CD4-positive, CD25-positive, alpha-beta regulatory T cell (primary cell): ENCODE measurements around the gene HMCN1. TPM values are rescaled to one million over a fixed set of nuclear protein-coding genes. Genes with fewer than 3 reads are reported as not detected.
A peak's percentile ranks its signal among the peaks of the same experiment; 100 is the strongest.

Experiments used
- ATAC-seq, 2 donors: fragments of 150-1000 bp; cut with Tn5 transposase; one replicate each; pipeline ENCODE4 v1.10.0; 2021; ENCODE audit warnings: low read depth in 2 of 2, moderate number of reproducible peaks in 2 of 2, moderate library complexity in 1 of 2
- DNase-seq, 3 donors: peaks; one replicate each; pipeline versions ENCODE4 v3.0.0 to v3.0.0-alpha.2; 2012 to 2022; ENCODE audit warnings: mixed read lengths in 1 of 3
- H3K27ac ChIP-seq: one replicate; pipeline ENCODE4 v1.7.0; 2013; ENCODE audit warnings: mild to moderate bottlenecking, low read length; ENCODE audit not compliant: insufficient read depth, poor library complexity, severe bottlenecking
- H3K27me3 ChIP-seq: one replicate; pipeline ENCODE4 v1.7.0; 2013; ENCODE audit warnings: low read length; ENCODE audit not compliant: control insufficient read depth, insufficient read depth
- H3K36me3 ChIP-seq: one replicate; pipeline ENCODE4 v1.7.0; 2013; ENCODE audit warnings: mild to moderate bottlenecking, low read length, moderate library complexity; ENCODE audit not compliant: control insufficient read depth, insufficient read depth
- H3K4me1 ChIP-seq: 2 replicates; pipeline ENCODE4 v1.7.0; 2013; ENCODE audit warnings: mild to moderate bottlenecking, low read length; ENCODE audit not compliant: insufficient read depth, control insufficient read depth, poor library complexity, severe bottlenecking
- H3K4me3 ChIP-seq: one replicate; pipeline ENCODE4 v1.7.0; 2013; ENCODE audit warnings: low read depth, mild to moderate bottlenecking, low read length, moderate library complexity
- H3K9me3 ChIP-seq, 2 experiments: 1 replicate in 1 of 2; 2 replicates in 1 of 2; pipeline ENCODE4 v1.7.0; 2013; ENCODE audit warnings: low read length in 2 of 2, mild to moderate bottlenecking in 1 of 2, moderate library complexity in 1 of 2; ENCODE audit not compliant: control insufficient read depth in 2 of 2
- H3K27ac Mint-ChIP-seq, 3 donors: one replicate each; pipeline ENCODE4 v1.8.0; 2020 to 2022; ENCODE audit warnings: mild to moderate bottlenecking in 3 of 3, mixed read lengths in 3 of 3, moderate library complexity in 2 of 3
- H3K27me3 Mint-ChIP-seq: one replicate; pipeline ENCODE4 v1.8.0; 2022; ENCODE audit warnings: mild to moderate bottlenecking, mixed read lengths
- H3K36me3 Mint-ChIP-seq: one replicate; pipeline ENCODE4 v1.8.0; 2020; ENCODE audit warnings: mixed read lengths
- H3K4me1 Mint-ChIP-seq, 4 donors: one replicate each; pipeline ENCODE4 v1.8.0; 2020 to 2022; ENCODE audit warnings: mixed read lengths in 4 of 4, mild to moderate bottlenecking in 1 of 4
- H3K4me3 Mint-ChIP-seq, 4 donors: one replicate each; pipeline ENCODE4 v1.8.0; 2020 to 2022; ENCODE audit warnings: mild to moderate bottlenecking in 4 of 4, mixed read lengths in 4 of 4, moderate library complexity in 3 of 4
- H3K9me3 Mint-ChIP-seq, 7 donors: one replicate each; pipeline ENCODE4 v1.8.0; 2020 to 2022; ENCODE audit warnings: mixed read lengths in 7 of 7, mild to moderate bottlenecking in 3 of 7, moderate library complexity in 2 of 7
- polyA plus RNA-seq, 4 donors: library from polyadenylated mRNA; unstranded; fragments of 300-500 nt; fragmentation: Illumina TruSeq; gene quantifications; one replicate each; pipeline ENCODE4 v1.2.3, GENCODE V29; 2021
- total RNA-seq: library from RNA; stranded (reverse); gene quantifications from one replicate; pipeline ENCODE4 v1.2.3, GENCODE V29; 2022

The HMCN1 gene
- total and polyA plus RNA-seq, 5 donors from 2014 or later = 0.07 to 0.81 (median 0.58) TPM; not detected in 1

- Mint-ChIP-seq H3K27me3 (no peaks in the 10 kb centered on the region), H3K9me3 (no peaks in the 10 kb centered on the region), H3K4me3 (no peak overlapping the region), H3K36me3 (no peaks in the 10 kb centered on the region), H3K27ac (peak overlapping the region in 1 of 3 donors; percentile 2), H3K4me1 (peaks cover 0 to 4% (median 0%) of the 10 kb centered on the region in 4 donors)
- Histone ChIP-seq H3K27me3 (no peaks in the 10 kb centered on the region), H3K27ac (no peak overlapping the region), H3K4me1 (no peaks in the 10 kb centered on the region), H3K36me3 (no peaks in the 10 kb centered on the region), H3K4me3 (no peak overlapping the region), H3K9me3 (no peaks in the 10 kb centered on the region)
- DNase-seq = no peak
- no peak for ATAC-seq
Measured at GRCh38 chr1:185857442-185857841, 123.3 kb downstream of the HMCN1 start.

- ATAC-seq = no peak
- H3K4me3 ChIP-seq = no peak overlapping the region
- H3K4me3 Mint-ChIP-seq = no peak overlapping the region
Measured at GRCh38 chr1:185860311-185860710, 126.1 kb downstream of the HMCN1 start.

GRCh38 chr1:185860859-185861258 lies 126.7 kb downstream of the HMCN1 start:
- no peaks in the 10 kb centered on the region for H3K9me3 Mint-ChIP-seq
- no peaks in the 10 kb centered on the region for H3K36me3 ChIP-seq
- no peak overlapping the region for H3K4me3 ChIP-seq
- ATAC-seq (no peak), DNase-seq (no peak)
- H3K4me1 ChIP-seq = no peaks in the 10 kb centered on the region
- H3K4me3 Mint-ChIP-seq = no peak overlapping the region
- no peaks in the 10 kb centered on the region for H3K9me3 ChIP-seq
- no peak overlapping the region for H3K27ac ChIP-seq
- peaks cover 0 to 4% (median 0%) of the 10 kb centered on the region in 4 donors for H3K4me1 Mint-ChIP-seq
- no peaks in the 10 kb centered on the region for H3K27me3 Mint-ChIP-seq
- no peaks in the 10 kb centered on the region for H3K36me3 Mint-ChIP-seq
- H3K27me3 ChIP-seq = no peaks in the 10 kb centered on the region
- H3K27ac Mint-ChIP-seq = no peak overlapping the region

More at GRCh38 chr1:185860311-185860710, 126.1 kb downstream of the HMCN1 start:
- Mint-ChIP-seq H3K4me1 (peaks cover 0 to 4% (median 0%) of the 10 kb centered on the region in 4 donors), H3K27ac (no peak overlapping the region), H3K36me3 (no peaks in the 10 kb centered on the region), H3K27me3 (no peaks in the 10 kb centered on the region), H3K9me3 (no peaks in the 10 kb centered on the region)
- Histone ChIP-seq H3K36me3 (no peaks in the 10 kb centered on the region), H3K9me3 (no peaks in the 10 kb centered on the region), H3K27ac (no peak overlapping the region), H3K27me3 (no peaks in the 10 kb centered on the region), H3K4me1 (no peaks in the 10 kb centered on the region)
- no peak for DNase-seq

GRCh38 chr1:185861630-185862029 lies 127.4 kb downstream of the HMCN1 start:
- H3K4me1 Mint-ChIP-seq = peaks cover 0 to 4% (median 0%) of the 10 kb centered on the region in 4 donors
- no peak overlapping the region for H3K27ac ChIP-seq
- no peaks in the 10 kb centered on the region for H3K27me3 Mint-ChIP-seq
- no peaks in the 10 kb centered on the region for H3K36me3 Mint-ChIP-seq
- no peaks in the 10 kb centered on the region for H3K4me1 ChIP-seq
- ATAC-seq = no peak
- H3K27ac Mint-ChIP-seq = no peak overlapping the region
- DNase-seq = no peak
- H3K9me3 Mint-ChIP-seq = no peaks in the 10 kb centered on the region
- H3K9me3 ChIP-seq = no peaks in the 10 kb centered on the region
- no peaks in the 10 kb centered on the region for H3K27me3 ChIP-seq
- no peak overlapping the region for H3K4me3 ChIP-seq
- H3K36me3 ChIP-seq = no peaks in the 10 kb centered on the region
- H3K4me3 Mint-ChIP-seq = no peak overlapping the region

- Histone ChIP-seq H3K27me3 (no peaks in the 10 kb centered on the region), H3K9me3 (no peaks in the 10 kb centered on the region), H3K27ac (no peak overlapping the region), H3K36me3 (no peaks in the 10 kb centered on the region), H3K4me3 (no peak overlapping the region), H3K4me1 (no peaks in the 10 kb centered on the region)
- Mint-ChIP-seq H3K4me1 (peaks cover 0 to 4% (median 0%) of the 10 kb centered on the region in 4 donors), H3K36me3 (peaks cover under 1% of the 10 kb centered on the region), H3K4me3 (no peak overlapping the region), H3K27ac (no peak overlapping the region), H3K9me3 (no peaks in the 10 kb centered on the region), H3K27me3 (no peaks in the 10 kb centered on the region)
- no peak for ATAC-seq
- DNase-seq = no peak
Measured at GRCh38 chr1:185862235-185862634, 128.0 kb downstream of the HMCN1 start.

- H3K4me1 Mint-ChIP-seq = no peaks in the 10 kb centered on the region
- H3K4me3 Mint-ChIP-seq = no peak overlapping the region
- no peak overlapping the region for H3K27ac Mint-ChIP-seq
- Histone ChIP-seq H3K36me3 (no peaks in the 10 kb centered on the region), H3K27me3 (no peaks in the 10 kb centered on the region), H3K9me3 (no peaks in the 10 kb centered on the region), H3K27ac (no peak overlapping the region), H3K4me1 (no peaks in the 10 kb centered on the region), H3K4me3 (no peak overlapping the region)
- ATAC-seq = no peak
- no peak for DNase-seq
- H3K27me3 Mint-ChIP-seq = no peaks in the 10 kb centered on the region
- peaks cover 0 to 2% (median 0%) of the 10 kb centered on the region in 7 donors for H3K9me3 Mint-ChIP-seq
- peaks cover 5% of the 10 kb centered on the region for H3K36me3 Mint-ChIP-seq
Measured at GRCh38 chr1:185864331-185864730, 130.1 kb downstream of the HMCN1 start.

GRCh38 chr1:185864889-185865517 lies 130.8 kb downstream of the HMCN1 start:
- H3K9me3 Mint-ChIP-seq = peaks cover 0 to 2% (median 0%) of the 10 kb centered on the region in 7 donors
- H3K27ac ChIP-seq = no peak overlapping the region

GRCh38 chr1:185869590-185869989 lies 135.4 kb downstream of the HMCN1 start:
- no peak for ATAC-seq
- Mint-ChIP-seq H3K4me1 (no peaks in the 10 kb centered on the region), H3K27ac (no peak overlapping the region), H3K36me3 (peaks cover 5% of the 10 kb centered on the region), H3K4me3 (no peak overlapping the region), H3K27me3 (no peaks in the 10 kb centered on the region), H3K9me3 (peaks cover 0 to 2% (median 0%) of the 10 kb centered on the region in 7 donors)
- Histone ChIP-seq H3K27ac (no peak overlapping the region), H3K36me3 (no peaks in the 10 kb centered on the region), H3K9me3 (no peaks in the 10 kb centered on the region), H3K27me3 (no peaks in the 10 kb centered on the region), H3K4me1 (no peaks in the 10 kb centered on the region), H3K4me3 (no peak overlapping the region)
- no peak for DNase-seq

More at GRCh38 chr1:185864889-185865517, 130.8 kb downstream of the HMCN1 start:
- no peaks in the 10 kb centered on the region for H3K9me3 ChIP-seq
- ATAC-seq (no peak), DNase-seq (no peak)
- H3K27me3 ChIP-seq = no peaks in the 10 kb centered on the region
- H3K36me3 ChIP-seq = no peaks in the 10 kb centered on the region
- Mint-ChIP-seq H3K36me3 (peaks cover 5% of the 10 kb centered on the region), H3K4me1 (no peaks in the 10 kb centered on the region), H3K27ac (no peak overlapping the region), H3K4me3 (no peak overlapping the region), H3K27me3 (no peaks in the 10 kb centered on the region)
- H3K4me3 ChIP-seq = no peak overlapping the region
- no peaks in the 10 kb centered on the region for H3K4me1 ChIP-seq
